Astrocyte (in vitro differentiated cells and primary cell): ENCODE data around the gene CD300A.

Experiments used
- CTCF ChIP-seq: IDR thresholded peaks from 2 replicates; pipeline ENCODE4 v1.5.1; 2011; ENCODE audit warnings: low read depth, mild to moderate bottlenecking, inconsistent platforms, low read length, moderate library complexity; ENCODE audit not compliant: insufficient read depth
- EZH2 ChIP-seq: IDR thresholded peaks from 2 replicates; pipeline ENCODE4 v1.6.1; 2012; ENCODE audit warnings: mild to moderate bottlenecking, low read length, inconsistent platforms; ENCODE audit not compliant: insufficient read depth

GRCh38 chr17:74497471-74497870, 31.0 kb downstream of the CD300A start:
- TF ChIP-seq CTCF: no peak
- no peak for TF ChIP-seq EZH2
